ENCODE measurements around the gene MIA3.

Gene MIA3

DNA sequence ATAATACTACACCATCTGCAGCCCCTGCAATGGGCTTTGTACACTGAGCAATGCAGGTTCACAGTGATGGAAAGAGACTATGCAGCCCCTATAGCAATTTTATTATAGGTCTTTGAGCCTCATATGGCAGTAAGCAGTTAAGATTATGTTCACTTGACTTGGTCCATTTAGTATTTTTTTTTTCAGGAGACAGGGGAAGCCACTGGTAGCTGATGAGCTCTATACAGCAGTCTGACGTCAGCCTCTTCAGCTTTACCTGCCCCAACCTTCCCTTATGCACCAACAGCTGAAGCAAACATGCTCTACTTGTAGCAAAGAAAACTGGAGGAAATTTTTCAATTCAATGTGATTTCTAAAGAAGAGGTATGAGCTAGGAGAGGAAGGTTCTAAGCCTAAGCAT is 62.2 kb downstream of the MIA3 start:
- Histone ChIP-seq H3K9me3 (replicated peaks in 1 of 2; ENCODE audit: control insufficient read depth in 2 of 2, insufficient read depth in 1 of 2, low read depth in 1 of 2, low read length in 2 of 2) (no peaks in the 10 kb centered on the region), H2BK120ac (ENCODE audit: low read depth, low read length) (no peak overlapping the region), H3K36me3 (replicated peaks in 1 of 2; ENCODE audit: control insufficient read depth in 2 of 2, insufficient read depth in 2 of 2, low read length in 2 of 2) (peaks cover 6 to 63% of the 10 kb centered on the region in 2 donors), H4K8ac (ENCODE audit: low read depth, low read length) (no peak overlapping the region), H3K23ac (ENCODE audit: low read depth, low read length, poor library complexity) (no peak overlapping the region), H2BK12ac (ENCODE audit: low read length) (no peak overlapping the region), H3K4me1 (ENCODE audit: control insufficient read depth in 2 of 2, insufficient read depth in 1 of 2, low read depth in 1 of 2, low read length in 2 of 2) (no peaks in the 10 kb centered on the region), H3K79me1 (ENCODE audit: low read depth, low read length) (no peaks in the 10 kb centered on the region), H2AFZ (ENCODE audit: low read length) (no peak overlapping the region), H3K4me3 (ENCODE audit: low read length in 2 of 2) (no peak overlapping the region), H3K9ac (ENCODE audit: low read depth, low read length, poor library complexity) (no peak overlapping the region), H3K27me3 (ENCODE audit: control insufficient read depth in 3 of 3, insufficient read depth in 3 of 3, low read depth in 1 of 3, low read length in 3 of 3) (no peaks in the 10 kb centered on the region), H2AK5ac (ENCODE audit: low read depth, low read length) (no peak overlapping the region), H3K4me2 (ENCODE audit: insufficient read depth, low read length, poor library complexity, severe bottlenecking) (no peak overlapping the region), H3K27ac (replicated peaks; ENCODE audit: low read length) (no peak overlapping the region), H3K18ac (ENCODE audit: low read length) (no peak overlapping the region), H3K14ac (ENCODE audit: low read length) (no peak overlapping the region), H2BK15ac (ENCODE audit: low read length) (no peak overlapping the region), H4K91ac (ENCODE audit: low read depth, low read length, poor library complexity) (no peak overlapping the region), H3K4ac (ENCODE audit: low read length) (no peak overlapping the region), H2BK5ac (ENCODE audit: low read length) (no peak overlapping the region)
- DNase-seq (ENCODE audit: low spot score) = no peak
- WGBS, 2 donors (ENCODE audit: extremely low coverage in 2 of 2, insufficient read length in 2 of 2, insufficient replicate concordance in 1 of 2) = no CpG with 5 or more reads among the region's 1 CpG

DNA sequence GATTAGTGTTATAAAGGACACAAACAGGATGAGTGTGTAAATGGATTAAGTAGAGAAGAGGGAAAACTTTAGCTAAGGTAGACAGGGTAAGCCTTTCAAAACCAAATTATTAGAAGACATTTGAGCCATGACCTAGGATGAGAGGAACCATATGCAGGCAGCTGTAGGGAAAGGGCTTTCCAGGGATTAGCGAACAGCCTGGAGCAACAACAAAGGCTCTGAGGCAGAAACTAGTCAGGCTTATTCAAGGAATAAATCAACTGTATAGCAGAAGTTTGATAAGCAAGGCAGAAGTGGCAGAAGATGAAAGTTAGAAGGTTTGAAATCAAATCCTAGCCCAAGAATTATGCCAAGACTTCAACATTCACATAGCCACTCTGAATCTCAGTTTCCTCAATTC is 73.1 kb downstream of the MIA3 start:
- no peak overlapping the region for H3K14ac ChIP-seq (ENCODE audit: low read length)
- no peak overlapping the region for H2AFZ ChIP-seq (ENCODE audit: low read length)
- no peak overlapping the region for H2BK15ac ChIP-seq (ENCODE audit: low read length)
- no peak overlapping the region for H3K27ac ChIP-seq (replicated peaks; ENCODE audit: low read length)
- H3K9me3 ChIP-seq (replicated peaks in 1 of 2; ENCODE audit: control insufficient read depth in 2 of 2, insufficient read depth in 1 of 2, low read depth in 1 of 2, low read length in 2 of 2) = no peaks in the 10 kb centered on the region
- no peak overlapping the region for H3K4me2 ChIP-seq (ENCODE audit: insufficient read depth, low read length, poor library complexity, severe bottlenecking)
- no peak overlapping the region for H2BK12ac ChIP-seq (ENCODE audit: low read length)
- no peak overlapping the region for H3K4me3 ChIP-seq (ENCODE audit: low read length in 2 of 2)
- no peak overlapping the region for H4K91ac ChIP-seq (ENCODE audit: low read depth, low read length, poor library complexity)
- no peaks in the 10 kb centered on the region for H3K4me1 ChIP-seq (ENCODE audit: control insufficient read depth in 2 of 2, insufficient read depth in 1 of 2, low read depth in 1 of 2, low read length in 2 of 2)
- no peak overlapping the region for H4K8ac ChIP-seq (ENCODE audit: low read depth, low read length)
- WGBS, 2 donors (ENCODE audit: extremely low coverage in 2 of 2, insufficient read length in 2 of 2, insufficient replicate concordance in 1 of 2) = no CpG with 5 or more reads among the region's 1 CpG
- no peaks in the 10 kb centered on the region for H3K27me3 ChIP-seq (ENCODE audit: control insufficient read depth in 3 of 3, insufficient read depth in 3 of 3, low read depth in 1 of 3, low read length in 3 of 3)
- H3K9ac ChIP-seq (ENCODE audit: low read depth, low read length, poor library complexity) = no peak overlapping the region
- H3K79me1 ChIP-seq (ENCODE audit: low read depth, low read length) = no peaks in the 10 kb centered on the region
- H2BK120ac ChIP-seq (ENCODE audit: low read depth, low read length) = no peak overlapping the region
- no peak overlapping the region for H2AK5ac ChIP-seq (ENCODE audit: low read depth, low read length)
- H3K36me3 ChIP-seq (replicated peaks in 1 of 2; ENCODE audit: control insufficient read depth in 2 of 2, insufficient read depth in 2 of 2, low read length in 2 of 2) = peaks cover 5 to 67% of the 10 kb centered on the region in 2 donors
- no peak for DNase-seq (ENCODE audit: low spot score)
- H3K18ac ChIP-seq (ENCODE audit: low read length) = no peak overlapping the region
- no peak overlapping the region for H3K23ac ChIP-seq (ENCODE audit: low read depth, low read length, poor library complexity)
- no peak overlapping the region for H3K4ac ChIP-seq (ENCODE audit: low read length)
- no peak overlapping the region for H2BK5ac ChIP-seq (ENCODE audit: low read length)

DNA sequence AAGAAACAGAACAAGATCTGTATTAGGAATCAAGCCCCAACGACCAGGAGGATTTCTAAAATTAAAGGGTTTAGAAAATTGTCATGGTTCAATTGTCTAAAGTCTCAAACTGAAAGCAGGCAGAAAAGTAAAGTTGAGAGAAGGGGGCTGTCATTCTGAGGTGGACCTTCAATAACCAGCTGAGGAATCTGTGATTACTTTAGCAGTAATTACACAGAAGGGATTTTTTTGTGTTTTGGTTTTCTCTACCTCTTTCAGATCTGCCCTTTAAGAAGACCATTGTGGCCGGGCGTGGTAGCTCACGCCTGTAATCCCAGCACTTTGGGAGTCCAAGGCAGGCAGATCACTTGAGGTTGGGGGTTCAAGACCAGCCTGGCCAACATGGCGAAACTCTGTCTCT is 77.0 kb downstream of the MIA3 start:
- no peak overlapping the region for H3K4me3 ChIP-seq (ENCODE audit: low read length in 2 of 2)
- no peak overlapping the region for H3K4ac ChIP-seq (ENCODE audit: low read length)
- H3K14ac ChIP-seq (ENCODE audit: low read length) = no peak overlapping the region
- no peak overlapping the region for H3K4me2 ChIP-seq (ENCODE audit: insufficient read depth, low read length, poor library complexity, severe bottlenecking)
- no peak overlapping the region for H2BK5ac ChIP-seq (ENCODE audit: low read length)
- H3K9ac ChIP-seq (ENCODE audit: low read depth, low read length, poor library complexity) = no peak overlapping the region
- no peak overlapping the region for H2BK15ac ChIP-seq (ENCODE audit: low read length)
- no peak for DNase-seq (ENCODE audit: low spot score)
- H3K9me3 ChIP-seq (replicated peaks in 1 of 2; ENCODE audit: control insufficient read depth in 2 of 2, insufficient read depth in 1 of 2, low read depth in 1 of 2, low read length in 2 of 2) = peaks cover under 1 to 4% of the 10 kb centered on the region in 2 donors
- H3K18ac ChIP-seq (ENCODE audit: low read length) = no peak overlapping the region
- H3K27ac ChIP-seq (replicated peaks; ENCODE audit: low read length) = no peak overlapping the region
- no peak overlapping the region for H4K8ac ChIP-seq (ENCODE audit: low read depth, low read length)
- no CpG with 5 or more reads among the region's 5 CpGs for WGBS, 2 donors (ENCODE audit: extremely low coverage in 2 of 2, insufficient read length in 2 of 2, insufficient replicate concordance in 1 of 2)
- peaks cover under 1 to 50% of the 10 kb centered on the region in 2 donors for H3K36me3 ChIP-seq (replicated peaks in 1 of 2; ENCODE audit: control insufficient read depth in 2 of 2, insufficient read depth in 2 of 2, low read length in 2 of 2)
- no peaks in the 10 kb centered on the region for H3K27me3 ChIP-seq (ENCODE audit: control insufficient read depth in 3 of 3, insufficient read depth in 3 of 3, low read depth in 1 of 3, low read length in 3 of 3)
- no peak overlapping the region for H2BK12ac ChIP-seq (ENCODE audit: low read length)
- H4K91ac ChIP-seq (ENCODE audit: low read depth, low read length, poor library complexity) = no peak overlapping the region
- H2AK5ac ChIP-seq (ENCODE audit: low read depth, low read length) = no peak overlapping the region
- H3K79me1 ChIP-seq (ENCODE audit: low read depth, low read length) = no peaks in the 10 kb centered on the region
- no peak overlapping the region for H2AFZ ChIP-seq (ENCODE audit: low read length)
- no peaks in the 10 kb centered on the region for H3K4me1 ChIP-seq (ENCODE audit: control insufficient read depth in 2 of 2, insufficient read depth in 1 of 2, low read depth in 1 of 2, low read length in 2 of 2)
- no peak overlapping the region for H2BK120ac ChIP-seq (ENCODE audit: low read depth, low read length)
- no peak overlapping the region for H3K23ac ChIP-seq (ENCODE audit: low read depth, low read length, poor library complexity)

DNA sequence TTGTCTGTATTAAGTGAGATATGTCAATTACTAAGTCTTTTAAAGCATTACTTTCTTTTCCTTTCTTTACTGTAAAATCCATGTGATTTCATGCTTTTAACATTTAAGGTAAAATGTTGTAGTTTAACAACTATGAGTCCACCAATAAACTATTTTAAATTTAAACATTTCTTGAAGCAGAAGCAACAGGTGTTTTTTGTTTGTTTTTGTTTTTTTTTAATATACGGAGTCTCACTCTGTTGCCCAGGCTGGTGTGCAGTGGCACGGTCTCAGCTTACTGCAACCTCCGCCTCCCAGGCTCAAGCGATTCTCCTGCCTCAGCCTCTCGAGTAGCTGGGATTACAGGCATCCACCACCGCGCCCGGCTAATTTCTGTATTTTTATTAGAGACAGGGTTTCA is 78.8 kb downstream of the MIA3 start:
- Histone ChIP-seq H3K27ac (replicated peaks; ENCODE audit: low read length) (no peak overlapping the region), H3K23ac (ENCODE audit: low read depth, low read length, poor library complexity) (no peak overlapping the region), H2AK5ac (ENCODE audit: low read depth, low read length) (no peak overlapping the region), H3K14ac (ENCODE audit: low read length) (no peak overlapping the region), H3K4me2 (ENCODE audit: insufficient read depth, low read length, poor library complexity, severe bottlenecking) (no peak overlapping the region), H2BK5ac (ENCODE audit: low read length) (no peak overlapping the region), H3K79me1 (ENCODE audit: low read depth, low read length) (no peaks in the 10 kb centered on the region), H3K36me3 (replicated peaks in 1 of 2; ENCODE audit: control insufficient read depth in 2 of 2, insufficient read depth in 2 of 2, low read length in 2 of 2) (peaks cover 3 to 49% of the 10 kb centered on the region in 2 donors), H3K18ac (ENCODE audit: low read length) (no peak overlapping the region), H2BK12ac (ENCODE audit: low read length) (no peak overlapping the region), H3K4me3 (ENCODE audit: low read length in 2 of 2) (no peak overlapping the region), H3K9ac (ENCODE audit: low read depth, low read length, poor library complexity) (no peak overlapping the region), H3K9me3 (replicated peaks in 1 of 2; ENCODE audit: control insufficient read depth in 2 of 2, insufficient read depth in 1 of 2, low read depth in 1 of 2, low read length in 2 of 2) (peaks cover 3 to 8% of the 10 kb centered on the region in 2 donors), H4K91ac (ENCODE audit: low read depth, low read length, poor library complexity) (no peak overlapping the region), H3K4ac (ENCODE audit: low read length) (no peak overlapping the region), H2BK120ac (ENCODE audit: low read depth, low read length) (no peak overlapping the region), H3K27me3 (ENCODE audit: control insufficient read depth in 3 of 3, insufficient read depth in 3 of 3, low read depth in 1 of 3, low read length in 3 of 3) (no peaks in the 10 kb centered on the region), H2BK15ac (ENCODE audit: low read length) (no peak overlapping the region), H3K4me1 (ENCODE audit: control insufficient read depth in 2 of 2, insufficient read depth in 1 of 2, low read depth in 1 of 2, low read length in 2 of 2) (no peaks in the 10 kb centered on the region), H4K8ac (ENCODE audit: low read depth, low read length) (no peak overlapping the region), H2AFZ (ENCODE audit: low read length) (no peak overlapping the region)
- DNase-seq (ENCODE audit: low spot score) = no peak
- WGBS, 2 donors (ENCODE audit: extremely low coverage in 2 of 2, insufficient read length in 2 of 2, insufficient replicate concordance in 1 of 2) = no CpG with 5 or more reads among the region's 8 CpGs
